ENCODE data around the gene EDRF1.

The EDRF1 gene

GRCh38 chr10:125792342-125793300, 73.1 kb downstream of the EDRF1 start:
- TF ChIP-seq CTCF (conservative IDR thresholded peaks at IDR 0.05; ENCODE audit: low read depth, low read length), result no peak
- no peak overlapping the region for H3K4me3 ChIP-seq (ENCODE audit: low read depth, low read length)
- DNase-seq (ENCODE audit: low read depth), result no peak

GRCh38 chr10:125795128-125795527, 75.6 kb downstream of the EDRF1 start:
- peak; percentile 13 for DNase-seq (ENCODE audit: low read depth)
- TF ChIP-seq CTCF (conservative IDR thresholded peaks at IDR 0.05; ENCODE audit: low read depth, low read length), result no peak

GRCh38 chr10:125795637-125796190, 76.2 kb downstream of the EDRF1 start:
- no peak overlapping the region for H3K4me3 ChIP-seq (ENCODE audit: low read depth, low read length)
- no peak for TF ChIP-seq CTCF (conservative IDR thresholded peaks at IDR 0.05; ENCODE audit: low read depth, low read length)
- no peak for DNase-seq (ENCODE audit: low read depth)

More at GRCh38 chr10:125795128-125795527, 75.6 kb downstream of the EDRF1 start:
- H3K4me3 ChIP-seq (ENCODE audit: low read depth, low read length), result no peak overlapping the region

GRCh38 chr10:125797424-125797823, 77.9 kb downstream of the EDRF1 start:
- no peak overlapping the region for H3K4me3 ChIP-seq (ENCODE audit: low read depth, low read length)
- TF ChIP-seq CTCF (conservative IDR thresholded peaks at IDR 0.05; ENCODE audit: low read depth, low read length), result no peak
- no peak for DNase-seq (ENCODE audit: low read depth)

- no peak for DNase-seq (ENCODE audit: low read depth)
- no peak for TF ChIP-seq CTCF (conservative IDR thresholded peaks at IDR 0.05; ENCODE audit: low read depth, low read length)
- H3K4me3 ChIP-seq (ENCODE audit: low read depth, low read length), result no peak overlapping the region
These were observed 78.6 kb downstream of the EDRF1 start for GRCh38 chr10:125797994-125798662.

- H3K4me3 ChIP-seq (ENCODE audit: low read depth, low read length), result no peak overlapping the region
- no peak for TF ChIP-seq CTCF (conservative IDR thresholded peaks at IDR 0.05; ENCODE audit: low read depth, low read length)
- DNase-seq (ENCODE audit: low read depth), result peak; percentile 43
These were observed 80.1 kb downstream of the EDRF1 start for GRCh38 chr10:125799451-125800182.

All from choroid plexus epithelial cell (primary cell).